SK-N-SH treated with all-trans-retinoic acid at 6 μM for 48 hours (cell line): ENCODE data around the gene PSME4.

Source experiments
- ARNTL ChIP-seq: fragments of 450-650 bp; formaldehyde crosslinking; IDR thresholded peaks from 2 replicates; pipeline ENCODE4 v1.5.0; 2020; ENCODE audit warnings: low read depth, mild to moderate bottlenecking, moderate library complexity, borderline replicate concordance
- CSDC2 ChIP-seq: fragments of 250-450 bp; sonication (Bioruptor Pico); IDR thresholded peaks from 2 replicates; pipeline ENCODE4 v1.5.0; 2020; ENCODE audit warnings: mild to moderate bottlenecking, moderate library complexity
- ESRRG ChIP-seq: fragments of 250-450 bp; sonication (Bioruptor Pico); IDR thresholded peaks from 2 replicates; pipeline ENCODE4 v1.6.1; 2021; ENCODE audit warnings: mild to moderate bottlenecking
- GLIS3 ChIP-seq: fragments of 250-450 bp; sonication (Bioruptor Pico); IDR thresholded peaks from 2 replicates; pipeline ENCODE4 v1.5.0; 2020; ENCODE audit warnings: mild to moderate bottlenecking, moderate library complexity
- PPARA ChIP-seq: fragments of 250-450 bp; sonication (Bioruptor Pico); IDR thresholded peaks from 2 replicates; pipeline ENCODE4 v1.5.0; 2020; ENCODE audit warnings: mild to moderate bottlenecking, borderline replicate concordance
- RARB ChIP-seq: fragments of 250-450 bp; sonication (Bioruptor Pico); IDR thresholded peaks from 2 replicates; pipeline ENCODE4 v1.8.0; 2021; ENCODE audit warnings: mild to moderate bottlenecking, moderate library complexity
- ZFP3 ChIP-seq: fragments of 250-450 bp; sonication (Bioruptor Pico); IDR thresholded peaks from 2 replicates; pipeline ENCODE4 v1.5.0; 2020; ENCODE audit warnings: mild to moderate bottlenecking, moderate library complexity
- ZFP30 ChIP-seq: fragments of 450-650 bp; formaldehyde crosslinking; IDR thresholded peaks from 2 replicates; pipeline ENCODE4 v1.5.0; 2022; ENCODE audit warnings: mild to moderate bottlenecking, moderate library complexity
- ZNF70 ChIP-seq: fragments of 450-650 bp; formaldehyde crosslinking; IDR thresholded peaks from 2 replicates; pipeline ENCODE4 v1.5.0; 2020; ENCODE audit warnings: mild to moderate bottlenecking, moderate library complexity
- TF ChIP-seq, protein P1 (sequence below): fragments of 250-450 bp; sonication (Bioruptor Pico); IDR thresholded peaks from 2 replicates; pipeline ENCODE4 v1.5.1; 2021; ENCODE audit warnings: mild to moderate bottlenecking, moderate library complexity
- TF ChIP-seq, protein P2 (sequence below): fragments of 250-450 bp; sonication (Bioruptor Pico); IDR thresholded peaks from 2 replicates; pipeline ENCODE4 v1.5.0; 2020; ENCODE audit warnings: mild to moderate bottlenecking, moderate library complexity
- TF ChIP-seq, protein P3 (sequence below): fragments of 250-450 bp; sonication (Bioruptor Pico); IDR thresholded peaks from 2 replicates; pipeline ENCODE4 v1.8.0; 2020; ENCODE audit warnings: mild to moderate bottlenecking, moderate library complexity, borderline replicate concordance
- TF ChIP-seq, protein P4 (sequence below): fragments of 250-450 bp; sonication (Bioruptor Pico); IDR thresholded peaks from 2 replicates; pipeline ENCODE4 v1.5.1; 2020; ENCODE audit warnings: low read depth, mild to moderate bottlenecking, moderate library complexity

DNA sequence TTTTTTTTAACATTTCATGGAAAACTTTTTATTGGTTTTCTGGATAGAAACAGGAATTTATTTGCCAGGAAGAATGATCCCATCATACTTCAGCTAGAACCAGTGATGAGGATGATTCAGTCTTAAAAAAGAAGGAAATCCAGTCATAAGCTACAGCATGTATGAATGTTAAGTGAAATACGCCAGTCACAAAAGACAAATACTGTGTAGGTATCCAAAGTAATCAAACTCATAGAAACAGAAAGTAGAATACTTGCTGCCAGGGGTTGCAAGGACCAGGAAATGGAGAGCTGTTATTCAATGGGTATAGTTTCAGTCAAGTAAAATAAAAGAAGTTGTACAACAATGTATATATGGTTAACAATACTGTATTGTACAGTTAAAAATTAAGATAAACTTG, 21.3 kb downstream of the PSME4 start:
- TF ChIP-seq ZNF70 (CRISPR knock-in tag) (no peak), ESRRG (CRISPR knock-in tag) (no peak), CSDC2 (CRISPR knock-in tag) (no peak), GLIS3 (CRISPR knock-in tag) (no peak), PPARA (CRISPR knock-in tag) (no peak), ZFP30 (CRISPR knock-in tag) (no peak), ARNTL (CRISPR knock-in tag) (no peak), ZFP3 (CRISPR knock-in tag) (no peak), RARB (CRISPR knock-in tag) (no peak)
- TF ChIP-seq, protein P1, sequence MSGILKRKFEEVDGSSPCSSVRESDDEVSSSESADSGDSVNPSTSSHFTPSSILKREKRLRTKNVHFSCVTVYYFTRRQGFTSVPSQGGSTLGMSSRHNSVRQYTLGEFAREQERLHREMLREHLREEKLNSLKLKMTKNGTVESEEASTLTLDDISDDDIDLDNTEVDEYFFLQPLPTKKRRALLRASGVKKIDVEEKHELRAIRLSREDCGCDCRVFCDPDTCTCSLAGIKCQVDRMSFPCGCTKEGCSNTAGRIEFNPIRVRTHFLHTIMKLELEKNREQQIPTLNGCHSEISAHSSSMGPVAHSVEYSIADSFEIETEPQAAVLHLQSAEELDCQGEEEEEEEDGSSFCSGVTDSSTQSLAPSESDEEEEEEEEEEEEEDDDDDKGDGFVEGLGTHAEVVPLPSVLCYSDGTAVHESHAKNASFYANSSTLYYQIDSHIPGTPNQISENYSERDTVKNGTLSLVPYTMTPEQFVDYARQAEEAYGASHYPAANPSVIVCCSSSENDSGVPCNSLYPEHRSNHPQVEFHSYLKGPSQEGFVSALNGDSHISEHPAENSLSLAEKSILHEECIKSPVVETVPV (CRISPR knock-in tag), result no peak
- TF ChIP-seq, protein P2, sequence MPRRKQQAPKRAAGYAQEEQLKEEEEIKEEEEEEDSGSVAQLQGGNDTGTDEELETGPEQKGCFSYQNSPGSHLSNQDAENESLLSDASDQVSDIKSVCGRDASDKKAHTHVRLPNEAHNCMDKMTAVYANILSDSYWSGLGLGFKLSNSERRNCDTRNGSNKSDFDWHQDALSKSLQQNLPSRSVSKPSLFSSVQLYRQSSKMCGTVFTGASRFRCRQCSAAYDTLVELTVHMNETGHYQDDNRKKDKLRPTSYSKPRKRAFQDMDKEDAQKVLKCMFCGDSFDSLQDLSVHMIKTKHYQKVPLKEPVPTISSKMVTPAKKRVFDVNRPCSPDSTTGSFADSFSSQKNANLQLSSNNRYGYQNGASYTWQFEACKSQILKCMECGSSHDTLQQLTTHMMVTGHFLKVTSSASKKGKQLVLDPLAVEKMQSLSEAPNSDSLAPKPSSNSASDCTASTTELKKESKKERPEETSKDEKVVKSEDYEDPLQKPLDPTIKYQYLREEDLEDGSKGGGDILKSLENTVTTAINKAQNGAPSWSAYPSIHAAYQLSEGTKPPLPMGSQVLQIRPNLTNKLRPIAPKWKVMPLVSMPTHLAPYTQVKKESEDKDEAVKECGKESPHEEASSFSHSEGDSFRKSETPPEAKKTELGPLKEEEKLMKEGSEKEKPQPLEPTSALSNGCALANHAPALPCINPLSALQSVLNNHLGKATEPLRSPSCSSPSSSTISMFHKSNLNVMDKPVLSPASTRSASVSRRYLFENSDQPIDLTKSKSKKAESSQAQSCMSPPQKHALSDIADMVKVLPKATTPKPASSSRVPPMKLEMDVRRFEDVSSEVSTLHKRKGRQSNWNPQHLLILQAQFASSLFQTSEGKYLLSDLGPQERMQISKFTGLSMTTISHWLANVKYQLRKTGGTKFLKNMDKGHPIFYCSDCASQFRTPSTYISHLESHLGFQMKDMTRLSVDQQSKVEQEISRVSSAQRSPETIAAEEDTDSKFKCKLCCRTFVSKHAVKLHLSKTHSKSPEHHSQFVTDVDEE (CRISPR knock-in tag), result no peak
- TF ChIP-seq, protein P3, sequence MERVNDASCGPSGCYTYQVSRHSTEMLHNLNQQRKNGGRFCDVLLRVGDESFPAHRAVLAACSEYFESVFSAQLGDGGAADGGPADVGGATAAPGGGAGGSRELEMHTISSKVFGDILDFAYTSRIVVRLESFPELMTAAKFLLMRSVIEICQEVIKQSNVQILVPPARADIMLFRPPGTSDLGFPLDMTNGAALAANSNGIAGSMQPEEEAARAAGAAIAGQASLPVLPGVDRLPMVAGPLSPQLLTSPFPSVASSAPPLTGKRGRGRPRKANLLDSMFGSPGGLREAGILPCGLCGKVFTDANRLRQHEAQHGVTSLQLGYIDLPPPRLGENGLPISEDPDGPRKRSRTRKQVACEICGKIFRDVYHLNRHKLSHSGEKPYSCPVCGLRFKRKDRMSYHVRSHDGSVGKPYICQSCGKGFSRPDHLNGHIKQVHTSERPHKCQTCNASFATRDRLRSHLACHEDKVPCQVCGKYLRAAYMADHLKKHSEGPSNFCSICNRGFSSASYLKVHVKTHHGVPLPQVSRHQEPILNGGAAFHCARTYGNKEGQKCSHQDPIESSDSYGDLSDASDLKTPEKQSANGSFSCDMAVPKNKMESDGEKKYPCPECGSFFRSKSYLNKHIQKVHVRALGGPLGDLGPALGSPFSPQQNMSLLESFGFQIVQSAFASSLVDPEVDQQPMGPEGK (CRISPR knock-in tag), result no peak
- TF ChIP-seq, protein P4, sequence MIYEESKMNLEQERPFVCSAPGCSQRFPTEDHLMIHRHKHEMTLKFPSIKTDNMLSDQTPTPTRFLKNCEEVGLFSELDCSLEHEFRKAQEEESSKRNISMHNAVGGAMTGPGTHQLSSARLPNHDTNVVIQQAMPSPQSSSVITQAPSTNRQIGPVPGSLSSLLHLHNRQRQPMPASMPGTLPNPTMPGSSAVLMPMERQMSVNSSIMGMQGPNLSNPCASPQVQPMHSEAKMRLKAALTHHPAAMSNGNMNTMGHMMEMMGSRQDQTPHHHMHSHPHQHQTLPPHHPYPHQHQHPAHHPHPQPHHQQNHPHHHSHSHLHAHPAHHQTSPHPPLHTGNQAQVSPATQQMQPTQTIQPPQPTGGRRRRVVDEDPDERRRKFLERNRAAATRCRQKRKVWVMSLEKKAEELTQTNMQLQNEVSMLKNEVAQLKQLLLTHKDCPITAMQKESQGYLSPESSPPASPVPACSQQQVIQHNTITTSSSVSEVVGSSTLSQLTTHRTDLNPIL (CRISPR knock-in tag), result no peak
